Measurements from ENCODE around the gene SELENOO. TPM values are rescaled to one million over a fixed set of nuclear protein-coding genes. Genes with fewer than 3 reads are reported as not detected.

The SELENOO gene
- polyA plus RNA-seq, 1 of the 3 experiments (the other 2 are of a cell fraction), result 26.7 TPM

DNA sequence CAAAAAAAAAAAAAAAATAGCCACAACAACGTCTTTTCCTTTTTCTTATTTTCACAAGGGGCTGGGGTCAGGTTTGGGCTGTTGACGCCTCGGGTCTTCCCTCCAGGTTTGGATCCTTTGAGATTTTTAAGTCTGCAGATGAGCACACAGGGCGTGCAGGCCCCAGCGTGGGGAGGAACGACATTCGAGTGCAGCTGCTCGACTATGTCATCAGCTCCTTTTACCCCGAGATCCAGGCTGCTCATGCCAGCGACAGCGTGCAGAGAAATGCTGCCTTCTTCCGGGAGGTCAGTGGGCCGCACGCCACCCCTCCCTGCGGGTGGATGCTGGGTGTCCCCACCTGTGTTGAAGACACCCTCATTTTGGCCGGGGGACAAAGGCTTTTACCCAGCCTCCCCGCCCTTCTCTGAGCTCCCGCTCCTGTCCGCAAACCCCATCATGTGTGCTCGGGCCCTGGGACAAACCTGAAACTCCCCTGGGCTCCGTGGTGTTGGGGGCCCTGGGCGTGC lies 7.7 kb downstream of the SELENOO start:
- H3K79me2 ChIP-seq (ENCODE audit: insufficient read depth), result peaks cover 34% of the 10 kb centered on the region
- no peak overlapping the region for H3K4me2 ChIP-seq
- POLR2A ChIA-PET, result no interaction called here
- peaks cover 14% of the 10 kb centered on the region for H3F3A ChIP-seq (replicated peaks; ENCODE audit: insufficient read depth)
- no peak overlapping the region for H2AFZ ChIP-seq (ENCODE audit: low read depth)
- WGBS (ENCODE audit: low lambda C conversion rate), result 92% methylated on average over 14 of the region's 22 CpGs
- DNase-seq, result no peak
- CTCF ChIA-PET, result interaction anchor here (0.7 to 3.9 kb wide), 9 partner anchors 10 to 278 kb away, joined by 3 to 52 read pairs (median 4); no protein-coding TSS in a partner anchor
- TF ChIP-seq TEAD4 (IDR thresholded peaks at IDR 0.05; ENCODE audit: borderline replicate concordance, insufficient read depth) (no peak), RXRA (IDR thresholded peaks at IDR 0.05; ENCODE audit: borderline replicate concordance, low read depth) (no peak), NRF1 (IDR thresholded peaks at IDR 0.05; ENCODE audit: low read depth, low read length) (no peak)
- TF ChIP-seq, protein P1, sequence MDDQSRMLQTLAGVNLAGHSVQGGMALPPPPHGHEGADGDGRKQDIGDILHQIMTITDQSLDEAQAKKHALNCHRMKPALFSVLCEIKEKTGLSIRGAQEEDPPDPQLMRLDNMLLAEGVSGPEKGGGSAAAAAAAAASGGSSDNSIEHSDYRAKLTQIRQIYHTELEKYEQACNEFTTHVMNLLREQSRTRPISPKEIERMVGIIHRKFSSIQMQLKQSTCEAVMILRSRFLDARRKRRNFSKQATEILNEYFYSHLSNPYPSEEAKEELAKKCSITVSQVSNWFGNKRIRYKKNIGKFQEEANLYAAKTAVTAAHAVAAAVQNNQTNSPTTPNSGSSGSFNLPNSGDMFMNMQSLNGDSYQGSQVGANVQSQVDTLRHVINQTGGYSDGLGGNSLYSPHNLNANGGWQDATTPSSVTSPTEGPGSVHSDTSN (IDR thresholded peaks at IDR 0.05), result no peak
- H3K27me3 ChIP-seq (ENCODE audit: insufficient read depth), result no peaks in the 10 kb centered on the region
- no peak overlapping the region for H3K27ac ChIP-seq (ENCODE audit: low read depth in 2 of 2, low read length in 1 of 2)
- H3K4me3 ChIP-seq (ENCODE audit: low read depth in 2 of 2, low read length in 1 of 2), result no peak overlapping the region
- H3K9me3 ChIP-seq, result no peaks in the 10 kb centered on the region
- no peaks in the 10 kb centered on the region; a peak in 1 of 4 replicates for H3K4me1 ChIP-seq (ENCODE audit: control insufficient read depth in 1 of 2, insufficient read depth in 2 of 2, low read depth in 1 of 2, low read length in 1 of 2)
- peaks cover 38 to 42% of the 10 kb centered on the region in 2 experiments for H3K36me3 ChIP-seq (replicated peaks in 1 of 2; ENCODE audit: control insufficient read depth in 1 of 2, insufficient read depth in 2 of 2, low read length in 1 of 2)
- no peaks in the 10 kb centered on the region for H3K9me2 ChIP-seq
- 0 out of 2 replicates have a peak, but pooled peaks cover 16% of the 10 kb centered on the region for H4K20me1 ChIP-seq (ENCODE audit: insufficient read depth)
- H3K9ac ChIP-seq, result no peak overlapping the region

DNA sequence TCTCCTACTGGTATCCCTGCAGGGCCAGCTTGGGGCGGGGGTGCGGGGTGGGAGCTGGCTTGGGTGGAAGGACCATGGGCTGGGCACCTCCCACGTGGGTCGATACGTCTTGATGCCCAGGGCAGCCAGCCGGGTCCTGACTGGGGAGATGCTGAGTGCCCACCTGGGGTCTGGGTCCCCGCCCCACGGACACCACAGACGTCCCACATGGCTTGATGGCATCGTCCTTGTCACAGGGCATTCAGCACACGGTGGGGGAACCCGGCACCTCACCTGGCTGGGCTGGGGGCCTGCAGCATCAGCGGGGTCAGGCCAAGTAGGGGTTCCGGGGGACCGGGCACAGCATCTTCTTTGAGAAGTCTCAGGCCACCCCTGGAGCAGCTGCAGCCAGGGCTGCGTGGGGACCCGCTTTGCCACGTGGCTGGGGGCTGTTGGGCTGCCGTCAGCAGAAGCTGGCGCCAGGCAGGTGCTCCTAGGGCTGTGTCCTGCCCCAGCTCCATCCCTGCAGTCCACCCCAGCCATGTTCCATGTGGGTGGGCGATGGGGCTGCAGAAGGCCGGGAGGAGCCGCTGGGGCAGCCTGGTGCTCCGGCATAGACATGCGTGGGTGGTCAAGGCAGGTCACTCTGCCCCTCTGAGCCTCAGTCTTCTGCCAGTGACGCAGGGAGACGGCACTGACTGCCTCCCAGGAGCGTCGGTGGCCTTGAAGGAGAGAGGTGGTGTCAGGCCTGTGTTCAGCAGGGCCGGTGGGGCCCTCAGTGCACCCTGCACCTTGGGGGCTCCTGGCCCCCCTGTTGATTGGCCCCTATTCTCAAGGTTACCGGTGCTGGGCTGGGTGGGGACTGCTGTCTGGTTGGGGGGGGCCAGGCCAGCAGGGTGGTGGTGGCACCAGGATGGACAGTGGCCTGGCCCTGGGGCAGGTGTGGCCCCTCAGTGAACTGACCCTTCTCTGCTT lies 8.4 kb downstream of the SELENOO start:
- POLR2A ChIA-PET, result no interaction called here
- no peak for DNase-seq

More for the DNA sequence above, 8.4 kb downstream of the SELENOO start:
- Histone ChIP-seq H3K27me3 (ENCODE audit: insufficient read depth) (no peaks in the 10 kb centered on the region), H3K9me3 (no peaks in the 10 kb centered on the region), H2AFZ (ENCODE audit: low read depth) (no peak overlapping the region), H4K20me1 (ENCODE audit: insufficient read depth) (0 out of 2 replicates have a peak, but pooled peaks cover 16% of the 10 kb centered on the region), H3K4me3 (ENCODE audit: low read depth in 2 of 2, low read length in 1 of 2) (no peak overlapping the region; a peak in 1 of 4 replicates), H3K36me3 (replicated peaks in 1 of 2; ENCODE audit: control insufficient read depth in 1 of 2, insufficient read depth in 2 of 2, low read length in 1 of 2) (peaks cover 41 to 42% of the 10 kb centered on the region in 2 experiments), H3K4me2 (no peak overlapping the region), H3K9me2 (no peaks in the 10 kb centered on the region), H3K9ac (no peak overlapping the region), H3K27ac (ENCODE audit: low read depth in 2 of 2, low read length in 1 of 2) (no peak overlapping the region), H3F3A (replicated peaks; ENCODE audit: insufficient read depth) (peaks cover 14% of the 10 kb centered on the region), H3K4me1 (ENCODE audit: control insufficient read depth in 1 of 2, insufficient read depth in 2 of 2, low read depth in 1 of 2, low read length in 1 of 2) (no peaks in the 10 kb centered on the region; a peak in 1 of 4 replicates), H3K79me2 (ENCODE audit: insufficient read depth) (peaks cover 34% of the 10 kb centered on the region)
- no peak for TF ChIP-seq EZH2phosphoT487 (IDR thresholded peaks at IDR 0.05; ENCODE audit: borderline replicate concordance, low read depth)
- TF ChIP-seq NRF1 (IDR thresholded peaks at IDR 0.05; ENCODE audit: low read depth, low read length), result no peak
- no peak for TF ChIP-seq ELF1 (IDR thresholded peaks at IDR 0.05)
- TF ChIP-seq, protein P2, sequence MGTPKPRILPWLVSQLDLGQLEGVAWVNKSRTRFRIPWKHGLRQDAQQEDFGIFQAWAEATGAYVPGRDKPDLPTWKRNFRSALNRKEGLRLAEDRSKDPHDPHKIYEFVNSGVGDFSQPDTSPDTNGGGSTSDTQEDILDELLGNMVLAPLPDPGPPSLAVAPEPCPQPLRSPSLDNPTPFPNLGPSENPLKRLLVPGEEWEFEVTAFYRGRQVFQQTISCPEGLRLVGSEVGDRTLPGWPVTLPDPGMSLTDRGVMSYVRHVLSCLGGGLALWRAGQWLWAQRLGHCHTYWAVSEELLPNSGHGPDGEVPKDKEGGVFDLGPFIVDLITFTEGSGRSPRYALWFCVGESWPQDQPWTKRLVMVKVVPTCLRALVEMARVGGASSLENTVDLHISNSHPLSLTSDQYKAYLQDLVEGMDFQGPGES (IDR thresholded peaks at IDR 0.05; ENCODE audit: low read depth, low read length), result no peak
- TF ChIP-seq GABPA (IDR thresholded peaks at IDR 0.05; ENCODE audit: low read depth), result no peak
- no peak for TF ChIP-seq MXI1 (IDR thresholded peaks at IDR 0.05; ENCODE audit: low read depth, low read length)
- TF ChIP-seq SMC3 (IDR thresholded peaks at IDR 0.05; ENCODE audit: low read depth, low read length), result no peak
- TF ChIP-seq, protein P3, sequence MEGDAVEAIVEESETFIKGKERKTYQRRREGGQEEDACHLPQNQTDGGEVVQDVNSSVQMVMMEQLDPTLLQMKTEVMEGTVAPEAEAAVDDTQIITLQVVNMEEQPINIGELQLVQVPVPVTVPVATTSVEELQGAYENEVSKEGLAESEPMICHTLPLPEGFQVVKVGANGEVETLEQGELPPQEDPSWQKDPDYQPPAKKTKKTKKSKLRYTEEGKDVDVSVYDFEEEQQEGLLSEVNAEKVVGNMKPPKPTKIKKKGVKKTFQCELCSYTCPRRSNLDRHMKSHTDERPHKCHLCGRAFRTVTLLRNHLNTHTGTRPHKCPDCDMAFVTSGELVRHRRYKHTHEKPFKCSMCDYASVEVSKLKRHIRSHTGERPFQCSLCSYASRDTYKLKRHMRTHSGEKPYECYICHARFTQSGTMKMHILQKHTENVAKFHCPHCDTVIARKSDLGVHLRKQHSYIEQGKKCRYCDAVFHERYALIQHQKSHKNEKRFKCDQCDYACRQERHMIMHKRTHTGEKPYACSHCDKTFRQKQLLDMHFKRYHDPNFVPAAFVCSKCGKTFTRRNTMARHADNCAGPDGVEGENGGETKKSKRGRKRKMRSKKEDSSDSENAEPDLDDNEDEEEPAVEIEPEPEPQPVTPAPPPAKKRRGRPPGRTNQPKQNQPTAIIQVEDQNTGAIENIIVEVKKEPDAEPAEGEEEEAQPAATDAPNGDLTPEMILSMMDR (IDR thresholded peaks at IDR 0.05), result no peak
- no peak for TF ChIP-seq SIN3A (IDR thresholded peaks at IDR 0.05; ENCODE audit: borderline replicate concordance, low read depth, low read length)
- CTCF ChIA-PET, result interaction anchor here (0.7 to 3.9 kb wide), 8 partner anchors 9 to 179 kb away, joined by 3 to 52 read pairs (median 4); no protein-coding TSS in a partner anchor
- WGBS (ENCODE audit: low lambda C conversion rate), result 92% methylated on average over 5 of the region's 31 CpGs
